ENCODE data around the gene CEP170B. TPM values are rescaled to one million over a fixed set of nuclear protein-coding genes. Genes with fewer than 3 reads are reported as not detected.
"Not testable (repeated sequence)": the region's sequence is repeated elsewhere in the genome, so short reads cannot be mapped to it uniquely, and the experiment has no call there.

The CEP170B gene
- total RNA-seq, 4 donors from 2014 or later = 1.2 to 28.8 (median 8.3) TPM

DNA sequence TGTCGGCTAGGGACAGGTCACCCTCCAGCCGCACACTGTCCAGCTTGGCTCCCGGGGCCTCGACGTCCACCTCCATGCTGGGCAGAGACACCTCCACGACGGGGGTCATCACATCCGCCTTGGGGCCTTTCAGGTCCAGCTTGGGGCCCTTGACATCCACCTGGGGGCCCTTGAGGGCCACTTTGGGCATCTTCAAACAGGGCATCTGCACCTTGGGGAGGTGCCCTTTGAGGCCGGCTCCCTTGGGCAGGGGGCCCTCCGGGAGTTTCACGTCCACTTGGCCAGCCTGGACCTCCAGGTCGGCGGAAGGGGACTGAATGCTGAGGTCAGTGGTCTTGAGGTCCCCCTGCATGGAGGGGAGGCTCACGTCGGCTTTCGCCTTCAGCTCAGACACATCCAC lies 77.5 kb downstream of the CEP170B start:
- Histone ChIP-seq H3K27ac (no peak overlapping the region), H3K9me3 (no peaks in the 10 kb centered on the region), H3K4me3 (no peak overlapping the region), H3K4me1 (no peaks in the 10 kb centered on the region), H3K27me3 (no peaks in the 10 kb centered on the region), H3K36me3 (no peaks in the 10 kb centered on the region)
- no peak for DNase-seq
- TF ChIP-seq POLR2A (IDR thresholded peaks at IDR 0.05) = no peak
- TF ChIP-seq, protein P1, sequence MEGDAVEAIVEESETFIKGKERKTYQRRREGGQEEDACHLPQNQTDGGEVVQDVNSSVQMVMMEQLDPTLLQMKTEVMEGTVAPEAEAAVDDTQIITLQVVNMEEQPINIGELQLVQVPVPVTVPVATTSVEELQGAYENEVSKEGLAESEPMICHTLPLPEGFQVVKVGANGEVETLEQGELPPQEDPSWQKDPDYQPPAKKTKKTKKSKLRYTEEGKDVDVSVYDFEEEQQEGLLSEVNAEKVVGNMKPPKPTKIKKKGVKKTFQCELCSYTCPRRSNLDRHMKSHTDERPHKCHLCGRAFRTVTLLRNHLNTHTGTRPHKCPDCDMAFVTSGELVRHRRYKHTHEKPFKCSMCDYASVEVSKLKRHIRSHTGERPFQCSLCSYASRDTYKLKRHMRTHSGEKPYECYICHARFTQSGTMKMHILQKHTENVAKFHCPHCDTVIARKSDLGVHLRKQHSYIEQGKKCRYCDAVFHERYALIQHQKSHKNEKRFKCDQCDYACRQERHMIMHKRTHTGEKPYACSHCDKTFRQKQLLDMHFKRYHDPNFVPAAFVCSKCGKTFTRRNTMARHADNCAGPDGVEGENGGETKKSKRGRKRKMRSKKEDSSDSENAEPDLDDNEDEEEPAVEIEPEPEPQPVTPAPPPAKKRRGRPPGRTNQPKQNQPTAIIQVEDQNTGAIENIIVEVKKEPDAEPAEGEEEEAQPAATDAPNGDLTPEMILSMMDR (IDR thresholded peaks at IDR 0.05) = no peak
- intact Hi-C loops (cut with DNase I; ENCODE audit: low total_unique reads) = no loop called here

DNA sequence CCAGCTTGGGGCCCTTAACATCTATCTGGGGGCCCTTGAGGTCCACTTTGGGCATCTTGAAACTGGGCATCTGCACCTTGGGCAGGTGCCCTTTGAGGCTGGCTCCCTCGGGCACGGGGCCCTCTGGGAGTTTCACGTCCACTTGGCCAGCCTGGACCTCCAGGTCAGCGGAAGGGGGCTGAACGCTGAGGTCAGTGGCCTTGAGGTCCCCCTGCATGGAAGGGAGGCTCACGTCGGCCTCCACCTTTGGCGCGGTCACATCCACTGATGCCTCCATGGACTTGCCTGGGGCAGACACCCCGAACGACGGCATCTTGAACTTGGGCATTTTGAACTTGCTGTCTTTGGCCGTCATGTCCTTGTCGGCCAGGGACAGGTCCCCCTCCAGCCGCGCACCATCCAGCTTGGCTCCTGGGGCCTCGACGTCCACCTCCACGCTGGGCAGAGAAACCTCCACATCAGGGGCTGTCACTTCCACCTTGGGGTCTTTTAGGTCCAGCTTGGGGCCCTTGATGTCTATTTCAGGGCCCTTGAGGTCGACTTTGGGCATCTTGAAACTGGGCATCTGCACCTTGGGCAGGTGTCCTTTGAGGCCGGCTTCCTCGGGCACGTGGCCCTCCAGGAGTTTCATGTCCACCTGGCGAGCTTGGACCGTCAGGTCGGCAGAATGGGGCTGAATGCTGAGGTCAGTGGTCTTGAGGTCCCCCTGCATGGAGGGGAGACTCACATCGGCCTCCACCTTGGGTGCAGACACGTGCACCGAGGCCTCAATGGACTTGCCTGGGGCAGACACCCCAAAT lies 78.3 kb downstream of the CEP170B start:
- H3K27me3 ChIP-seq; H3K4me1 ChIP-seq; H3K27ac ChIP-seq; H3K9me3 ChIP-seq; H3K4me3 ChIP-seq; H3K36me3 ChIP-seq; intact Hi-C loops (cut with DNase I; ENCODE audit: low total_unique reads); DNase-seq: not testable (repeated sequence)

DNA sequence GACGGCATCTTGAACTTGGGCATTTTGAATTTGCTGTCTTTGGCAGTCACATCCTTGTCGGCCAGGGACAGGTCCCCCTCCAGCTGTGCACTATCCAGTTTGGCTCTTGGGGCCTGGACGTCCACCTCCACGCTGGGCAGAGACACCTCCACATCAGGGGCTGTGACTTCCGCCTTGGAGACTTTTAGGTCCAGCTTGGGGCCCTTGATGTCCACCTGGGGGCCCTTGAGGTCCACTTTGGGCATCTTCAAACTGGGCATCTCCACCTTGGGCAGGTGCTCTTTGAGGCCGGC lies 78.9 kb downstream of the CEP170B start:
- intact Hi-C loops (cut with DNase I; ENCODE audit: low total_unique reads); H3K36me3 ChIP-seq: not testable (repeated sequence)

DNA sequence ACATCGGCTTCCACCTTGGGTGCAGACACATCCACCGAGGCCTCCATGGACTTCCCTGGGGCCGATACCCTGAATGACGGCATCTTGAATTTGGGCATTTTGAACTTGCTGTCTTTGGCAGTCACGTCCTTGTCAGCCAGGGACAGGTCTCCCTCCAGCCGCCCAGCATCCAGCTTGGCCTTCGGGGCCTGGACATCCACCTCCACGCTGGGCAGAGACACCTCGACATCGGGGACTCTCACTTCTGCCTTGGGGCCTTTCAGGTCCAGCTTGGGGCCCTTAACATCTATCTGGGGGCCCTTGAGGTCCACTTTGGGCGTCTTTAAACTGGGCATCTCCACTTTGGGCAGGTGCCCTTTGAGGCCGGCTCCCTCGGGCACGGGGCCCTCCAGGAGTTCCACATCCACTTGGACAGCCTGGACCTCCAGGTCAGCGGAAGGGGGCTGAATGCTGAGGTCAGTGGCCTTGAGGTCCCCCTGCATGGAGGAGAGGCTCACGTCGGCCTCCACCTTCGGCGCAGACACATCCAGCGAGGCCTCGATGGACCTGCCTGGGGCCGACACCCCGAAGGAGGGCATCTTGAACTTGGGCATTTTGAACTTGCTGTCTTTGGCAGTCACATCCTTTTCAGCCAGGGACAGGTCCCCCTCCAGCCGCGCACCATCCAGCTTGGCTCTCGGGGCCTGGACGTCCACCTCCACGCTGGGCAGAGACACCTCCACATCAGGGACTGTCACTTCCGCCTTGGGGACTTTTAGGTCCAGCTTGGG lies 79.6 kb downstream of the CEP170B start:
- DNase-seq; H3K4me3 ChIP-seq; intact Hi-C loops (cut with DNase I; ENCODE audit: low total_unique reads); H3K27ac ChIP-seq; H3K9me3 ChIP-seq; H3K27me3 ChIP-seq; H3K36me3 ChIP-seq; H3K4me1 ChIP-seq: not testable (repeated sequence)

More for the DNA sequence above, 78.9 kb downstream of the CEP170B start:
- H3K4me1 ChIP-seq, H3K27ac ChIP-seq, H3K27me3 ChIP-seq, H3K9me3 ChIP-seq, DNase-seq, H3K4me3 ChIP-seq: not testable (repeated sequence)

DNA sequence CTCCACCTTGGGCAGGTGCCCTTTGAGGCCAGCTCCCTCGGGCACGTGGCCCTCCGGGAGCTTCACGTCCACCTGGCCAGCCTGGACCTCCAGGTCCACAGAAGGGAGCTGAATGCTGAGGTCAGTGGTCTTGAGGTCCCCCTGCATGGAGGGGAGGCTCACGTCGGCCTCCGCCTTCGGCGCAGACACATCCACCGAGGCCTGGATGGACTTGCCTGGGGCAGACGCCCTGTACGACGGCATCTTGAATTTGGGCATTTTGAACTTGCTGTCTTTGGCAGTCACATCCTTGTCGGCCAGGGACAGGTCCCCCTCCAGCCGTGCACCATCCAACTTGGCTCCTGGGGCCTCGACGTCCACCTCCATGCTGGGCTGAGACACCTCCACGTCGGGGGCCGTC lies 80.2 kb downstream of the CEP170B start:
- DNase-seq; intact Hi-C loops (cut with DNase I; ENCODE audit: low total_unique reads); H3K9me3 ChIP-seq; H3K4me3 ChIP-seq; H3K27ac ChIP-seq; H3K36me3 ChIP-seq; H3K27me3 ChIP-seq; H3K4me1 ChIP-seq: not testable (repeated sequence)

Other genes with a start within 250 kb of the CEP170B start
- gene INF2, start 175.7 kb upstream of the CEP170B start, total RNA-seq = 10 to 100 TPM; 13.5 to 79.4 (median 44.6) TPM
- gene ADSS1, start 141.0 kb upstream of the CEP170B start, total RNA-seq = 10 to 100 TPM in 1 of 4 donors, 1 to 10 TPM in 1, not detected in 2; 7.0 to 11.7 TPM
- gene SIVA1, start 112.1 kb upstream of the CEP170B start, total RNA-seq = 100 to 1,000 TPM in 3 of 4 donors, 10 to 100 TPM in 1; 79.4 to 366 (median 239) TPM
- gene AKT1, start 69.5 kb upstream of the CEP170B start, total RNA-seq = 100 to 1,000 TPM in 2 of 4 donors, 10 to 100 TPM in 2; 42.9 to 121 (median 101) TPM
- gene ZBTB42, start 64.2 kb upstream of the CEP170B start, total RNA-seq = 1 to 10 TPM in 3 of 4 donors, under 1 TPM in 1; under 0.01 to 8.4 (median 3.9) TPM
- gene PLD4, start 59.6 kb downstream of the CEP170B start, total RNA-seq = 10 to 100 TPM in 1 of 4 donors, 1 to 10 TPM in 1, not detected in 2; 1.3 to 10.9 TPM
- 100 to 1,000 TPM in 1 of 4 donors, 10 to 100 TPM in 3; 44.9 to 175 (median 71.7) TPM for gene AHNAK2, start 113.1 kb downstream of the CEP170B start, total RNA-seq
- gene CLBA1, start 120.5 kb downstream of the CEP170B start, total RNA-seq = 10 to 100 TPM in 2 of 4 donors, 1 to 10 TPM in 1, not detected in 1; 1.3 to 11.1 (median 10.1) TPM
- 10 to 100 TPM in 2 of 4 donors, 1 to 10 TPM in 2; 2.3 to 43.3 (median 10.3) TPM for gene CDCA4, start 155.8 kb downstream of the CEP170B start, total RNA-seq
- 1 to 10 TPM in 2 of 4 donors, not detected in 2; 1.7 to 3.7 TPM for gene GPR132, start 200.2 kb downstream of the CEP170B start, total RNA-seq

Data from uterus (tissue), 4 donors.